A673 (cell line): Measurements from ENCODE around the gene LRRC74B. TPM values are rescaled to one million over a fixed set of nuclear protein-coding genes. Genes with fewer than 3 reads are reported as not detected.
A peak's percentile ranks its signal among the peaks of the same experiment; 100 is the strongest.

Source experiments
- BruUV-seq: library from RNA; stranded (reverse); fragments of 400-500 nt; replicated peaks from 2 replicates; lab custom pipeline; 2021; lab: Mats Ljungman, UMichigan
- CTCF ChIA-PET: fragments of 300-600 bp; sonication (Branson Sonifier 250); formaldehyde crosslinking; loops from one replicate; lab custom pipeline; 2022; ENCODE audit warnings: antibody characterized with exemption; lab: Charles Lee
- POLR2A ChIA-PET: fragments of 300-600 bp; sonication (Branson Sonifier 250); formaldehyde crosslinking; loops from one replicate; lab custom pipeline; 2022; ENCODE audit warnings: antibody characterized with exemption; ENCODE audit not compliant: low non-redundant PET; lab: Charles Lee
- DNase-seq: peaks from one replicate; pipeline ENCODE4 v3.0.0-alpha.2; 2015; ENCODE audit warnings: low spot score
- H3K27ac ChIP-seq: fragments of 200-600 bp; sonication (generic); 2 replicates; pipeline ENCODE4 v1.5.1; 2016; ENCODE audit warnings: mixed run types, low read depth, mild to moderate bottlenecking, mixed read lengths, antibody characterized with exemption, low read length; ENCODE audit not compliant: poor library complexity, severe bottlenecking
- H3K27me3 ChIP-seq: fragments of 200-600 bp; sonication (generic); replicated peaks from 2 replicates; pipeline ENCODE4 v1.6.1; 2017; ENCODE audit warnings: mixed run types, low read depth, mild to moderate bottlenecking, mixed read lengths, antibody characterized with exemption, low read length; ENCODE audit not compliant: insufficient read depth, poor library complexity
- H3K36me3 ChIP-seq: fragments of 200-600 bp; sonication (generic); 2 replicates; pipeline ENCODE4 v1.6.1; 2016; ENCODE audit warnings: mixed run types, mild to moderate bottlenecking, mixed read lengths, antibody characterized with exemption, low read length; ENCODE audit not compliant: insufficient read depth, poor library complexity, severe bottlenecking
- H3K4me1 ChIP-seq: fragments of 200-600 bp; sonication (generic); 2 replicates; pipeline ENCODE4 v1.6.1; 2017; ENCODE audit warnings: mixed run types, mild to moderate bottlenecking, mixed read lengths, antibody characterized with exemption, low read length; ENCODE audit not compliant: insufficient read depth, poor library complexity, severe bottlenecking
- H3K4me3 ChIP-seq: fragments of 200-600 bp; sonication (generic); 2 replicates; pipeline ENCODE4 v1.5.1; 2016; ENCODE audit warnings: low read depth, mixed run types, mild to moderate bottlenecking, mixed read lengths, low read length; ENCODE audit not compliant: poor library complexity, severe bottlenecking
- H3K9me3 ChIP-seq: fragments of 200-600 bp; sonication (generic); 2 replicates; pipeline ENCODE4 v1.6.1; 2016; ENCODE audit warnings: mixed run types, low read depth, mild to moderate bottlenecking, mixed read lengths, antibody characterized with exemption, low read length; ENCODE audit not compliant: poor library complexity, severe bottlenecking
- EZH2 ChIP-seq: fragments of 200-600 bp; sonication (generic); IDR thresholded peaks from 2 replicates; pipeline ENCODE4 v1.6.1; 2017; ENCODE audit warnings: borderline replicate concordance, low read depth, mild to moderate bottlenecking, mixed read lengths, antibody characterized with exemption, low read length; ENCODE audit not compliant: poor library complexity, severe bottlenecking
- intact Hi-C: fragments of 100-400 bp; cut with micrococcal nuclease; formaldehyde crosslinking; loops from one replicate; pipeline ENCODE4 v1.10.0; 2022; ENCODE audit not compliant: unreplicated experiment
- total RNA-seq: library from RNA; stranded (reverse); gene quantifications from 2 replicates; pipeline ENCODE4 v1.2.3, GENCODE V29; 2021
- TF ChIP-seq, protein P1 (sequence below): fragments of 300-800, 200-600 bp; sonication (generic); conservative IDR thresholded peaks from 2 replicates; pipeline ENCODE4 v1.5.1; 2017; ENCODE audit warnings: low read depth, mild to moderate bottlenecking, antibody characterized with exemption, low read length, moderate library complexity, mixed read lengths

LRRC74B gene
- total RNA-seq, 1 experiment from 2014 or later = not detected

DNA sequence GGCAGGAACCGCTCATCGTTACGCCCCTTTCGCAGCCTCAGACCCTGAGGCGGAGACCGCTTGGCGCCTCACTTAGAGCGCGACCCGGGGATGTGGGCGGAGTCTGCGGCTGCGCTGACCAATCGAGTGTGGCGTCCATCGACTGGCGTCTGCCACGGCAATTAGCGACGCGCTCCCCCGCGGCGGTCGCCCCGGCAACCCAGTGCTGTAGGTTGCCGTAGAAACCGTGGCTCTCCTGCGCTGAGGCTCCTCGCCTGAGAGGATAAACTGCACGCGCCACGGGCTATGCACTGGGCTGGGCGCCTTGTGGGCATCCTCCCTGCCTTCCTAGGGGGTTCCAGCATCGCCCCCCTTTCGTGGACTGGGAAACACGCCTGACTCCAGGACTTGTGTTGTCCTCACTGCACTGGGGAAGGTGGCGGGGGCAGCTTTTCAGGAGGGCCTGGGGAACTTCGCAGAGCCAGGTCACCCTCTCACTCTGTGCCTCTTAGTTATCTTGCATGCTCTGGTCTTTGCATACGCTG lies 31.5 kb upstream of the LRRC74B start:
- peak overlapping the region; percentile 32 for H3K27ac ChIP-seq
- intact Hi-C loops = no loop called here
- ChIA-PET CTCF (no interaction called here), POLR2A (no interaction called here)
- peak; percentile 97 for DNase-seq
- no peaks in the 10 kb centered on the region for H3K36me3 ChIP-seq
- peaks cover 18% of the 10 kb centered on the region for H3K4me1 ChIP-seq
- no TSS peak for BruUV-seq
- no peaks in the 10 kb centered on the region for H3K27me3 ChIP-seq
- peak overlapping the region; percentile 51 for H3K4me3 ChIP-seq
- H3K9me3 ChIP-seq = no peaks in the 10 kb centered on the region
- TF ChIP-seq, protein P1, sequence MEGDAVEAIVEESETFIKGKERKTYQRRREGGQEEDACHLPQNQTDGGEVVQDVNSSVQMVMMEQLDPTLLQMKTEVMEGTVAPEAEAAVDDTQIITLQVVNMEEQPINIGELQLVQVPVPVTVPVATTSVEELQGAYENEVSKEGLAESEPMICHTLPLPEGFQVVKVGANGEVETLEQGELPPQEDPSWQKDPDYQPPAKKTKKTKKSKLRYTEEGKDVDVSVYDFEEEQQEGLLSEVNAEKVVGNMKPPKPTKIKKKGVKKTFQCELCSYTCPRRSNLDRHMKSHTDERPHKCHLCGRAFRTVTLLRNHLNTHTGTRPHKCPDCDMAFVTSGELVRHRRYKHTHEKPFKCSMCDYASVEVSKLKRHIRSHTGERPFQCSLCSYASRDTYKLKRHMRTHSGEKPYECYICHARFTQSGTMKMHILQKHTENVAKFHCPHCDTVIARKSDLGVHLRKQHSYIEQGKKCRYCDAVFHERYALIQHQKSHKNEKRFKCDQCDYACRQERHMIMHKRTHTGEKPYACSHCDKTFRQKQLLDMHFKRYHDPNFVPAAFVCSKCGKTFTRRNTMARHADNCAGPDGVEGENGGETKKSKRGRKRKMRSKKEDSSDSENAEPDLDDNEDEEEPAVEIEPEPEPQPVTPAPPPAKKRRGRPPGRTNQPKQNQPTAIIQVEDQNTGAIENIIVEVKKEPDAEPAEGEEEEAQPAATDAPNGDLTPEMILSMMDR = no peak
- TF ChIP-seq EZH2 = no peak

DNA sequence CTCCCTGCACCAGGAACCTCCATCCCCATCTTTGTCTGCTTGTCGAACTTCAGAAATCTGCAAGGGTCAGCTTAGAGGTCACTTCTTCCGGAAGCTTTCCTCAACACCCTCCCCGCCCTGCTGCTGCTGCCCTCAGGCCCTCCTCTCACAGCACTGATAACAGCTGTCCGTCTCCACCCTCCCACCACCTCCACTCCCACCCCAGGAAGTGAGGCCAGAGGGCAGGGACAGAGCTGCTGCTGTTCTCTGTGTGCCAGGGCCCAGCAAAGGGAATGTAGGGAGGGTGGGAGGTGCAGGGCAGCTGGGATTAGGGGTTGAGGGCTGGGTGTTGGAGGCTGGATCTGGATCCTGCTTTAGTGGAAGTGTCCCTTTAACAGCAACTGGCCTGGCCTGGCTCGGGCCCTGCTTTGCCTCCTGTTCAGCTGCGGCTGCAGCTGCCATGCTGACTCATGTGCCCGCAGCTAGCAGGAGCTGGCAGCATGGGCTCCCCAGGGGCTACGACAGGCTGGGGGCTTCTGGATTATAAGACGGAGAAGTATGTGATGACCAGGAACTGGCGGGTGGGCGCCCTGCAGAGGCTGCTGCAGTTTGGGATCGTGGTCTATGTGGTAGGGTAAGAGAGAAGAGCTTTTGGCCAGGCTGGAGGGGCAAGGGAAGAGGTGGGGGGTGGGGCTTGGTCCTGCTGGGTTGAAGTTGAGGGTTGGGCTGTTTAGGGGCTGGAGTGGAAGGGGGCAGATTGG lies 30.9 kb upstream of the LRRC74B start, which contains the start of gene P2RX6:
Gene P2RX6, plus strand, starts transcription at position 440 of the 740 bp plus-strand sequence. Its CDS starts 10 bp downstream, at position 450.
- intact Hi-C loops = no loop called here
- BruUV-seq = no TSS peak

DNA sequence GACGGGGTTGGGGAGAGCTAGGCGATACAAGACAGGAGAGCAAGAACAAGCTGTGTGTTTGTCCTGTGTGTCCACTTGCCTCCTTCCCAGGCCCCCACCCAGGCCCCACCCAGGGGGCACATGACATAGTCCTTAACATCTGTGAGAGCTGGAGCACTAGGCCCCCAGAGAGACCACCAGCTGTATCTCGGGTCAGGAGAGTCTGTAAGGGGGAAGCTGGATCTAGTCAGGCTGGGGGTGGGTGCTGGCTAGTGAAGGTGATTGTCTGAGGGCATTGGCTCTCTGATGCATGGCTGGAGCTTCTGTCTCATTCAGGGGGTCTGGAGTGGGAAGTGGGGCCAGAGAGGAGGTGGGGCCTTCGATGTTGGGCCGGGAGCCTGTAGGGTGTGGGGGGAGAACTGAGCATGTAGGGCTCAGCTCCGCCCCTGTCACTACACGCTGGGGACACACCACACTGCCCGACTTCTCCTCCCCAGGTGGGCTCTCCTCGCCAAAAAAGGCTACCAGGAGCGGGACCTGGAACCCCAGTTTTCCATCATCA lies 30.2 kb upstream of the LRRC74B start:
- POLR2A ChIA-PET = no interaction called here
- TF ChIP-seq, protein P1 = no peak
- no peak for TF ChIP-seq EZH2
- CTCF ChIA-PET = no interaction called here
- no TSS peak for BruUV-seq
- Histone ChIP-seq H3K4me1 (peaks cover 18% of the 10 kb centered on the region), H3K4me3 (no peak overlapping the region), H3K27ac (no peak overlapping the region), H3K27me3 (no peaks in the 10 kb centered on the region), H3K36me3 (no peaks in the 10 kb centered on the region), H3K9me3 (no peaks in the 10 kb centered on the region)
- intact Hi-C loops = no loop called here
- no peak for DNase-seq

More for the DNA sequence above, 30.9 kb upstream of the LRRC74B start, which contains the start of gene P2RX6:
- TF ChIP-seq, protein P1 = no peak
- TF ChIP-seq EZH2 = no peak
- H3K27ac ChIP-seq = peak within 1 kb of the TSS; percentile 32
- peaks cover 18% of the 10 kb centered on the region for H3K4me1 ChIP-seq
- CTCF ChIA-PET = no interaction called here
- H3K27me3 ChIP-seq = no peaks in the 10 kb centered on the region
- POLR2A ChIA-PET = no interaction called here
- no peaks in the 10 kb centered on the region for H3K36me3 ChIP-seq
- no peaks in the 10 kb centered on the region for H3K9me3 ChIP-seq
- DNase-seq = peak; percentile 23
- H3K4me3 ChIP-seq = peak within 1 kb of the TSS; percentile 51
